Testis (tissue), 2 donors: ENCODE data around the gene DCBLD2.

Source experiments
- POLR2A ChIP-seq: fragments of 450-650 bp; IDR thresholded peaks from one replicate; pipeline ENCODE4 v1.6.1; 2017; ENCODE audit warnings: antibody characterized with exemption, mild to moderate bottlenecking, moderate library complexity
- TF ChIP-seq, protein P1 (sequence below), 3 experiments: fragments of 450-650 bp in 2 of 3; fragments of 200-600 bp in 1 of 3; sonication (generic) in 1 of 3; IDR thresholded peaks; one replicate each; pipeline ENCODE4 v1.5.1; 2016 to 2019; ENCODE audit warnings: antibody characterized with exemption in 3 of 3, mild to moderate bottlenecking in 2 of 3, moderate library complexity in 1 of 3

- TF ChIP-seq, protein P1, sequence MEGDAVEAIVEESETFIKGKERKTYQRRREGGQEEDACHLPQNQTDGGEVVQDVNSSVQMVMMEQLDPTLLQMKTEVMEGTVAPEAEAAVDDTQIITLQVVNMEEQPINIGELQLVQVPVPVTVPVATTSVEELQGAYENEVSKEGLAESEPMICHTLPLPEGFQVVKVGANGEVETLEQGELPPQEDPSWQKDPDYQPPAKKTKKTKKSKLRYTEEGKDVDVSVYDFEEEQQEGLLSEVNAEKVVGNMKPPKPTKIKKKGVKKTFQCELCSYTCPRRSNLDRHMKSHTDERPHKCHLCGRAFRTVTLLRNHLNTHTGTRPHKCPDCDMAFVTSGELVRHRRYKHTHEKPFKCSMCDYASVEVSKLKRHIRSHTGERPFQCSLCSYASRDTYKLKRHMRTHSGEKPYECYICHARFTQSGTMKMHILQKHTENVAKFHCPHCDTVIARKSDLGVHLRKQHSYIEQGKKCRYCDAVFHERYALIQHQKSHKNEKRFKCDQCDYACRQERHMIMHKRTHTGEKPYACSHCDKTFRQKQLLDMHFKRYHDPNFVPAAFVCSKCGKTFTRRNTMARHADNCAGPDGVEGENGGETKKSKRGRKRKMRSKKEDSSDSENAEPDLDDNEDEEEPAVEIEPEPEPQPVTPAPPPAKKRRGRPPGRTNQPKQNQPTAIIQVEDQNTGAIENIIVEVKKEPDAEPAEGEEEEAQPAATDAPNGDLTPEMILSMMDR (IDR thresholded peaks at IDR 0.05): no peak
- TF ChIP-seq POLR2A: no peak
Observed at GRCh38 chr3:98921957-98922356, 20.5 kb upstream of the DCBLD2 start.
